OCI-LY3 (cell line): Measurements from ENCODE around the gene LIG3.

Source experiments
- CTCF ChIP-seq: fragments of 200-600, 300-600 bp; sonication (generic); IDR thresholded peaks from 2 replicates; pipeline ENCODE4 v1.5.1; 2014; ENCODE audit warnings: antibody characterized with exemption, low read length, low read depth
- EZH2phosphoT487 ChIP-seq: fragments of 200-600 bp; shearing (Covaris generic); IDR thresholded peaks from 2 replicates; pipeline ENCODE4 v1.6.1; 2018; ENCODE audit warnings: antibody characterized with exemption, mixed run types, low read depth

- TF ChIP-seq CTCF, result no peak
- TF ChIP-seq EZH2phosphoT487, result no peak
Measured at GRCh38 chr17:34974794-34975785, 5.2 kb upstream of the LIG3 start.
